ENCODE measurements around the gene ADAMTSL4. TPM values are rescaled to one million over a fixed set of nuclear protein-coding genes. Genes with fewer than 3 reads are reported as not detected.
A peak's percentile ranks its signal among the peaks of the same experiment; 100 is the strongest.
"Not testable (repeated sequence)": the region's sequence is repeated elsewhere in the genome, so short reads cannot be mapped to it uniquely, and the experiment has no call there.

The ADAMTSL4 gene
- total and polyA plus RNA-seq, 4 donors = 5.6 to 12.2 (median 11.5) TPM

GRCh38 chr1:150579110-150579944 lies 30.1 kb downstream of the ADAMTSL4 start, which contains the start of gene MCL1 (continued):
- peak; percentile 16 for TF ChIP-seq ZBTB33 (IDR thresholded peaks at IDR 0.05)
- peak; percentile 39 to 76 for TF ChIP-seq EGR1 (IDR thresholded peaks at IDR 0.05; ENCODE audit: low read depth in 2 of 2)
- peak in 1 of 2 donors; percentile 18 for TF ChIP-seq HNF4A (conservative IDR thresholded peaks at IDR 0.05)

- no peak for TF ChIP-seq ZBTB33 (IDR thresholded peaks at IDR 0.05)
- no peak for TF ChIP-seq NR2F2 (IDR thresholded peaks at IDR 0.05)
- no peak for TF ChIP-seq EGR1 (IDR thresholded peaks at IDR 0.05; ENCODE audit: low read depth in 2 of 2)
- TF ChIP-seq SP1 (IDR thresholded peaks at IDR 0.05) = no peak
- TF ChIP-seq HNF4G (IDR thresholded peaks at IDR 0.05) = no peak
- no peak for TF ChIP-seq CTCF (IDR thresholded peaks at IDR 0.05; ENCODE audit: low read depth, low read length, missing input control)
- TF ChIP-seq REST (IDR thresholded peaks at IDR 0.05) = no peak
- no peak for TF ChIP-seq GABPA (IDR thresholded peaks at IDR 0.05 in 1 of 2, conservative IDR thresholded peaks at IDR 0.05 in 1 of 2)
- TF ChIP-seq YY1 (IDR thresholded peaks at IDR 0.05) = no peak
- no peak for TF ChIP-seq TAF1 (conservative IDR thresholded peaks at IDR 0.05)
- no peak for TF ChIP-seq FOXA1 (IDR thresholded peaks at IDR 0.05)
- TF ChIP-seq HNF4A (conservative IDR thresholded peaks at IDR 0.05) = no peak
- TF ChIP-seq MAX (IDR thresholded peaks at IDR 0.05) = no peak
- no peak for TF ChIP-seq FOXA2 (IDR thresholded peaks at IDR 0.05)
- no peak for TF ChIP-seq RXRA (IDR thresholded peaks at IDR 0.05)
- no peak for TF ChIP-seq ATF3 (IDR thresholded peaks at IDR 0.05)
- no peaks in the 10 kb centered on the region for H3K27me3 ChIP-seq (ENCODE audit: control insufficient read depth in 4 of 4, insufficient read depth in 4 of 4, low read length in 3 of 4)
- H3K4me3 ChIP-seq (ENCODE audit: low read depth in 1 of 3, low read length in 3 of 3) = peak overlapping the region; percentile 56 to 84 (median 70)
- H3K9ac ChIP-seq (ENCODE audit: low read depth in 1 of 2, low read length in 2 of 2) = peak overlapping the region; percentile 96 to 97
- WGBS = 66% methylated on average over 15 of the region's 15 CpGs
- H3K9me3 ChIP-seq (ENCODE audit: control insufficient read depth in 4 of 4, low read length in 3 of 4) = no peaks in the 10 kb centered on the region
- H3K36me3 ChIP-seq (ENCODE audit: control insufficient read depth in 4 of 4, insufficient read depth in 3 of 4, low read depth in 1 of 4, low read length in 3 of 4) = peaks cover 3 to 21% (median 13%) of the 10 kb centered on the region in 4 donors
- peak overlapping the region; percentile 96 to 97 for H3K27ac ChIP-seq (ENCODE audit: low read depth in 1 of 2, low read length in 2 of 2)
- peaks cover 0 to 20% (median 9%) of the 10 kb centered on the region in 4 donors for H3K4me1 ChIP-seq (ENCODE audit: control insufficient read depth in 4 of 4, insufficient read depth in 4 of 4, low read length in 3 of 4)
- DNase-seq (ENCODE audit: low spot score) = no peak
Observed at GRCh38 chr1:150579945-150580642, 30.9 kb downstream of the ADAMTSL4 start.

- not testable (repeated sequence) for H3K9me3 ChIP-seq (ENCODE audit: control insufficient read depth in 4 of 4, low read length in 3 of 4); H3K27ac ChIP-seq (ENCODE audit: low read depth in 1 of 2, low read length in 2 of 2); DNase-seq (ENCODE audit: low spot score); H3K9ac ChIP-seq (ENCODE audit: low read depth in 1 of 2, low read length in 2 of 2); H3K27me3 ChIP-seq (ENCODE audit: control insufficient read depth in 4 of 4, insufficient read depth in 4 of 4, low read length in 3 of 4); H3K4me3 ChIP-seq (ENCODE audit: low read depth in 1 of 3, low read length in 3 of 3)
- peaks cover 0 to 13% (median 9%) of the 10 kb centered on the region in 4 donors for H3K36me3 ChIP-seq (ENCODE audit: control insufficient read depth in 4 of 4, insufficient read depth in 3 of 4, low read depth in 1 of 4, low read length in 3 of 4)
- 95% methylated on average over 3 of the region's 3 CpGs for WGBS
- H3K4me1 ChIP-seq (ENCODE audit: control insufficient read depth in 4 of 4, insufficient read depth in 4 of 4, low read length in 3 of 4) = peaks cover 0 to 11% (median 4%) of the 10 kb centered on the region in 4 donors
Observed at GRCh38 chr1:150580966-150581365, 31.8 kb downstream of the ADAMTSL4 start.

Measured in liver (tissue), 9 donors.